Sigmoid colon (tissue), 4 donors: ENCODE measurements around the gene UGCG.

Experiments used
- EP300 ChIP-seq, 4 donors: sonication (generic); formaldehyde crosslinking; IDR thresholded peaks; one replicate each; pipeline ENCODE4 v1.6.1; 2017; ENCODE audit warnings: antibody characterized with exemption in 4 of 4
- POLR2AphosphoS5 ChIP-seq, 4 donors: sonication (generic); formaldehyde crosslinking; IDR thresholded peaks; one replicate each; pipeline ENCODE4 v1.6.1; 2017; ENCODE audit warnings: antibody characterized with exemption in 4 of 4
- TF ChIP-seq, protein P1 (sequence below), 4 experiments: fragments of 450-650 bp in 3 of 4; fragments of 200-600 bp in 1 of 4; IDR thresholded peaks; one replicate each; pipeline ENCODE4 v1.5.1; 2016 to 2019; ENCODE audit warnings: antibody characterized with exemption in 4 of 4, mild to moderate bottlenecking in 3 of 4, moderate library complexity in 2 of 4

DNA sequence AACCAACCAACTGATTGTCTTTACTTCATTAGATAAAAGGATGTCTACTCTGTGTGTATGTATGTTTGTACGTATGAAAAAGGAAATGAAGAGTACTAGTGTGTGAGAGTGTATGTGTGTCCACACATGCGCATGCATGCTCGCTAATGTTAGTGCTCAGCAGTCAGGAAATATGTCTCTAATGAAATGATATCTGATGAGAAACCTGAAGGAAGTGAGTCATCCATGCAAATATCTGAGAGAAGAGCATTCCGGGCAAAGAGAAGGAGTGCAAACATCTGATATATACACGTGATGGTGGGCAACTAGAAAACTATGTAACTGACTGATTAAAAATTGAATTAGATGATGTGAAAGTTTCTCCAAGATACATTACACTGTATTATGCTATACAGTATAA lies 29.6 kb upstream of the UGCG start:
- TF ChIP-seq, protein P1, sequence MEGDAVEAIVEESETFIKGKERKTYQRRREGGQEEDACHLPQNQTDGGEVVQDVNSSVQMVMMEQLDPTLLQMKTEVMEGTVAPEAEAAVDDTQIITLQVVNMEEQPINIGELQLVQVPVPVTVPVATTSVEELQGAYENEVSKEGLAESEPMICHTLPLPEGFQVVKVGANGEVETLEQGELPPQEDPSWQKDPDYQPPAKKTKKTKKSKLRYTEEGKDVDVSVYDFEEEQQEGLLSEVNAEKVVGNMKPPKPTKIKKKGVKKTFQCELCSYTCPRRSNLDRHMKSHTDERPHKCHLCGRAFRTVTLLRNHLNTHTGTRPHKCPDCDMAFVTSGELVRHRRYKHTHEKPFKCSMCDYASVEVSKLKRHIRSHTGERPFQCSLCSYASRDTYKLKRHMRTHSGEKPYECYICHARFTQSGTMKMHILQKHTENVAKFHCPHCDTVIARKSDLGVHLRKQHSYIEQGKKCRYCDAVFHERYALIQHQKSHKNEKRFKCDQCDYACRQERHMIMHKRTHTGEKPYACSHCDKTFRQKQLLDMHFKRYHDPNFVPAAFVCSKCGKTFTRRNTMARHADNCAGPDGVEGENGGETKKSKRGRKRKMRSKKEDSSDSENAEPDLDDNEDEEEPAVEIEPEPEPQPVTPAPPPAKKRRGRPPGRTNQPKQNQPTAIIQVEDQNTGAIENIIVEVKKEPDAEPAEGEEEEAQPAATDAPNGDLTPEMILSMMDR (IDR thresholded peaks at IDR 0.05), result no peak
- TF ChIP-seq EP300 (IDR thresholded peaks at IDR 0.05) (no peak), POLR2AphosphoS5 (IDR thresholded peaks at IDR 0.05) (no peak)
